LoVo (cell line): Measurements from ENCODE around the gene MAGT1.
"Not testable (repeated sequence)": the region's sequence is repeated elsewhere in the genome, so short reads cannot be mapped to it uniquely, and the experiment has no call there.

Source experiments
- DNase-seq: peaks from one replicate; pipeline ENCODE4 v3.0.0-alpha.2; 2016; ENCODE audit warnings: low spot score

Gene MAGT1

DNA sequence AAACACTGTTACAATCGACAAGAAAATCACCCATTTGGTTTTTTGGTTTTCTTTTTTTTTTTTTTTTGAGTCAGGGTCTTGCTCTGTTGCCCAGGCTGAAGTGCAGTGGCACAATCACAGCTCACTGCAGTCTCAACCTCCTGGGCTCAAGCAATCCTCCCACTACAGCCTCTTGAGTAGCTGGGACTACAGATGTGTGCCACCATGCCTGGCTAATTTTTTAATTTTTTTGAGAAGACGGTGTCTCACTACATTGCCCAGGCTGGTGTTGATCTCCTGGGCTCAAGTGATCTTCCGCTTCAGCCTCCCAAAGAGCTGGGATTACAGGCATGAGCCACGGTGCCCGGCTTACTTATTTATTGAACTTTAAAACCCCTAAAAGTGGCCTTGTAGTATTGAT lies 63.7 kb downstream of the MAGT1 start:
- DNase-seq, result not testable (repeated sequence)

DNA sequence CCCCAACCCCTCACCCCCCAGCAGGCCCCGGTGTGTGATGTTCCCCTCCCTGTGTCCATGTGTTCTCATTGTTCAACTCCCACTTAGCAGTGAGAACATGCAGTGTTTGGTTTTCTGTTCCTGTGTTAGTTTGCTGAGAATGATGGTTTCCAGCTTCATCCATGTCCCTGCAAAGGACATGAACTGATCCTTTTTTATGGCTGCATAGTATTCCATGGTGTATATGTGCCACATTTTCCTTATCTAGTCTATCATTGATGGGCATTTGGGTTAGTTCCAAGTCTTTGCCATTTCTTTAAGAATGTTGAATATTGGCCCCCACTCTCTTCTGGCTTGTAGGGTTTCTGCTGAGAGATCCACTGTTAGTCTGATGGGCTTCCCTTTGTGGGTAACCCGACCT lies 73.2 kb downstream of the MAGT1 start:
- DNase-seq, result not testable (repeated sequence)

DNA sequence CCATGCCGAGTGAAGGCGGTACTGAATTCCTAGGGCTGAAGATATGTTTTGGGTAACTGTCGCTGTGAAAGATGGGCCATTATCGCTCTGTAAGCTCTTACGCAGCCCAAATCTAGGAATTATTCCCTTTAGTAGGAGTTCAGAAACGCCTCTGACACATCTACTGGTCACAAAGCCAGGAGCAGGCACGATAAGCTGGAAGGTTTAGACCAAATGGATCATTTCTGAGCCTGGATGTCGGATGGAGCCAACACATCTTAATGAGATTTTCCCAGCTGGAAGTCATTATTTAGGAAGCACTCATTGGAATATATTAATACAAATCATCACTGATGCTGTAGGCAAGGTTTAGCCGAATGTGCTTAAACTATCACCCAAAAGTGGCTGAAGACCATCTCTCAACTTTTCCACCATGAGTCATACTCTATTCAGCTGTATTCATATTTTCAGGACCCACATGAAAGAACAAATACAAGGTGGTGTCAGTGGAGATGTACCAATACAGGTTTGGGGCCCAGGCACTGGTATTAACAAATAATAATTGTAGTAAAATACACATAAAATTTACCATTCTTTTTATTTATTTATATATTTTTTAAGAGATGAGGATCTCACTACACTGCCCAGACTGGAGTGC lies 75.0 kb downstream of the MAGT1 start:
- no peak for DNase-seq

GRCh38 chrX:77814210-77814609 lies 81.0 kb downstream of the MAGT1 start:
- DNase-seq, result no peak

DNA sequence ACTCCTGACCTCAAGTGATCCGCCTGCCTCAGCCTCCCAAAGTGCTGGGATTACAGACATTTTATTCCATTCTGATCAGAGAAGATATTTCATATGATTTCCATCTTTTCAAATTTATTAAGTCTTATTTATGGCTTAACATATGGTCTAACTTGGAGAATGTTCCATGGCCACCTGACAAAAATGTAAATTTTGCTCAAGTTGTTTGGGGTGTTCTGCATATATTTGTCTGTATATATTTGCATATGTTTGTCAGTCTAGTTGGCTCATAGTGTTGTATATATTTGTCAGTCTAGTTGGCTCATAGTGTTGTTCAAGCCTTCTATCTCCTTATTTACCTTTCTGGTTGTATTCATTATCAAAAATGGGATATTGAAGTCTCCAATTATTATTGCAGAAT lies 93.0 kb downstream of the MAGT1 start:
- no peak for DNase-seq

DNA sequence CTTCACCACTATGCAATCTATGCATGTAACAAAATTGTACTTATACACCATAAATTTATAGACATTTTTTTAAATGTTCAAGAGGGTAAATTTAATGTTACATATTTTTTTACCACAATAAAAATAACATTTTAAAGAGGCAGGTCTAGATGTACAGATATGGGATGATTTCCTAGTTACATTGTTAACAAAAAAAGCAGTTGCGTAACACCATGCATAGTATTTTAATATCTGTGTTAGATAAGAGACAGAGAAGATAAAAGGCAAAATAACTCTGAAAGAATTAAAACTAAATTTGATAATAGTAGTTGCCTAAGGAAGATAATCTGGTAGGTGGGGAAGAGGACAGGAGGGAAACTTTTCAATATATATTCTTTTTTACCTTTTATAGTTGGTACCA lies 100.1 kb downstream of the MAGT1 start:
- no peak for DNase-seq

GRCh38 chrX:77793946-77794345 lies 101.3 kb downstream of the MAGT1 start:
- no peak for DNase-seq

GRCh38 chrX:77788050-77788449 lies 107.2 kb downstream of the MAGT1 start:
- peak; percentile 58 for DNase-seq

DNA sequence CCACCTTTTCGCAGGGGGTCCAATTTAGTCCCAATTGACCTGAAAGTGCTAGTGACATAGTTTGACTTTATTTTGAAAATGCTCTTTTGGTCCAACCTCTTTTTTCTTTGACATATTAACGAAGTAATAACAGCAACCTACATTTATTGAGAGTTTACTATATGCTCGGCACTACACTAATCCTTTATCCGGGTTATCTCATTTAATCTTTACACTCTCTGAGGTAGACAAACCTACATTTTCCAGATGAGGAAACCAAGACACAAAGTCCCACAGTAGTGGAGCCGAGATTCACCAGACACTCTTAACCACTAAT lies 108.9 kb downstream of the MAGT1 start:
- DNase-seq, result no peak

DNA sequence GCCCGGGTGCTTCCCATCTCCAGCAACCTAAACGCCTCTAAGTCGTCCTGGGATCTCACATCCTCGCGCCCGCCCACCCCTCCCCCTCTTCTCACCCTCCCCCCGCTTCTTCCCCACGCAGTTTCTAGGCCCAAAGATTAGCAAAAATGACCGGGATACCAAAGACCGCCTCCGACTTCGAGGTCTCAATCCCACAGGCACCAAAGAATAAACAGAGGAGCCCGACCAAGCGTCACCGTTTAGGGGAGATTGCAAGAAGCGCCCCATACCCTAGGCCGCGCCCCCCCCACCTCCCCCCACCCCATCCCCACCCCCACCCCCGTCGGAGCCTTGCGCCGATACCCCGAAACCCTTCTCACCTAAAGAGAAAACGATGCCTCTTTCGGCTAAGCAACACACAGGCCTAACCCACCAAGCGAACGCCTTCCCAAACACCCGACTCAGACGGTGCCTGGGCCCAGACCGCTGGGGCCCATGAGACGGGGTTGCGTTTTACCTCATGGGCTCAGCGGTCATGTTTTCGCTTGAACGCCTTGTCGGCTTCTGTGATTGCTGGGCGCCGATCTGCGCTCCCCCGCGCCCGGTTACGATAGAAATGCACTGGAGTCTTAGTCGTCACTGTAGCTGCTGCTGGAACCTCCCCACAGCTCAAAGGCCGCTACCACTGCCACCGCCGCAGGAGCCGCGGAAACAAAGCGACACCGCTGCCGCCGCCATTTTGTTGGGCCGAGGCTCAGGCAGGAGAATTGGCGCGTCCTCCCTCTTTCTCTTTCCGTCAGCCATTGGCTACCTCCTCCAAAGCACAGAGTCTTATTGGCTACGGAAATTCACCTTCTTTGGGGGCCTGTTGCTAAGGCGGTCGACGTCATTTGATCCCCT lies 109.5 kb downstream of the MAGT1 start, which contains the start of gene ATRX:
Gene ATRX (minus strand): TSS at position 731 of the 879 bp plus-strand sequence. CDS start 215 bp downstream, at position 516.
- DNase-seq, result peak; percentile 75

DNA sequence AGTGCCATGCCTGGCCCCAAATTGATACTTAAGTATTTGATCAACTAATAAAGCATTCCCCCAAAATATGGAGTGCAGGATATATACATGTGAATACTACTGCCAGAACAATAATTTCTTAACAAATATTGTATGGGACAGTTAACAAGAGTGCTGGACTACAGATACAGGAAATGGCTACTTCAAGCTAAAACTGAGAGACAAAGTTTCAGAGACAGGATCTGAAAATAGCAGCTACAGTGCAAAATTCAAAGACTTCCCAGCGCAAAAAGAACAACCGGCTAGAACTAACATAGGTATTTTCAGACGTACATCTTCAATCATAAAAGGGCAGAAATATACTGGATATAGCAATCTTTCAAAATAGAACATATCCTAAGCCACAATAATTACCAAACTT lies 115.5 kb downstream of the MAGT1 start:
- no peak for DNase-seq

DNA sequence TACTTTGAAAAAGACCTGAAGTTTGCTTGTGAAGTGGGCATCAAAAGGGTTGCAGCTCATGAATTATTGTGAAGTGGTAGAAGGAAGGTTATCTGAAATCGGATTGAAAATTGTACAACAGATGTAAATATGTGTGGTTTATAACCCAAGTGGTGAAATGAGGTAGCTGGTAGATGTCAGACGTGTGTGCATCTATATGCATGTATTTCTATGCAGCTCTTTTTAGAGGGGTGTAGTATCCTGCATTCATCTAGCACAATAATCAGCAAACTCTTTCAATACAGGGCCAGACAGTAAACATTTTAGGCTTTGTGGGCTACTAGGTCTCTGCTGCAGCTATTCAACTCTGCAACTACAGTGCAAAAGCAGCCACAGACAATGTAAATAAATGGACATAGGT lies 118.6 kb downstream of the MAGT1 start:
- DNase-seq, result no peak
